Esophagus squamous epithelium (tissue), 5 donors: ENCODE measurements around the gene XK. TPM values are rescaled to one million over a fixed set of nuclear protein-coding genes. Genes with fewer than 3 reads are reported as not detected.

Source experiments
- DNase-seq: peaks from one replicate; lab custom pipeline; 2025; lab: John Stamatoyannopoulos, UW
- H3K27ac ChIP-seq, 4 donors: fragments of 200-600 bp; sonication (generic); one replicate each; pipeline ENCODE4 v1.5.1; 2016 to 2019; ENCODE audit warnings: mild to moderate bottlenecking in 1 of 4
- H3K27me3 ChIP-seq, 4 donors: fragments of 200-600 bp; sonication (generic); 1 replicate in 3 of 4; 2 replicates in 1 of 4; pipeline versions ENCODE4 v1.5.1 to v1.6.0; 2017 to 2021; ENCODE audit warnings: antibody characterized with exemption in 1 of 4
- H3K36me3 ChIP-seq, 3 donors: fragments of 200-600 bp; sonication (generic); one replicate each; pipeline ENCODE4 v1.5.1; 2016 to 2019
- H3K4me1 ChIP-seq, 3 donors: fragments of 200-600 bp; sonication (generic); one replicate each; pipeline ENCODE4 v1.5.1; 2017 to 2019
- H3K4me3 ChIP-seq, 4 donors: fragments of 200-600 bp; sonication (generic); 1 replicate in 3 of 4; 2 replicates in 1 of 4; pipeline ENCODE4 v1.5.1; 2016 to 2019; ENCODE audit warnings: mild to moderate bottlenecking in 2 of 4, moderate library complexity in 1 of 4
- H3K9me3 ChIP-seq, 3 donors: fragments of 200-600 bp; sonication (generic); one replicate each; pipeline ENCODE4 v1.5.1; 2016 to 2019
- POLR2A ChIP-seq, 4 donors: fragments of 450-650 bp; IDR thresholded peaks; one replicate each; pipeline ENCODE4 v1.6.1; 2017; ENCODE audit warnings: antibody characterized with exemption in 4 of 4, mild to moderate bottlenecking in 4 of 4, moderate library complexity in 3 of 4
- whole genome bisulfite sequencing, 2 donors: methylation state at CpG; one replicate each; pipeline ENCODE4 v1.1.5; 2018; 5-methylcytosine and 5-hydroxymethylcytosine counted together
- intact Hi-C: fragments of 100-400 bp; cut with DNase I; formaldehyde crosslinking; loops from one replicate; pipeline ENCODE4 v1.15.0; 2022
- total RNA-seq, 4 donors: library from RNA; depleted of rRNA; stranded (reverse); fragments of >200 nt; gene quantifications; one replicate each; pipeline ENCODE4 v1.1.0, GENCODE V29; 2016
- TF ChIP-seq, protein P1 (sequence below), 6 experiments: fragments of 450-650 bp in 4 of 6; fragments of 200-600 bp in 2 of 6; sonication (generic) in 2 of 6; IDR thresholded peaks; one replicate each; pipeline ENCODE4 v1.5.1; 2016 to 2019; ENCODE audit warnings: antibody characterized with exemption in 6 of 6, mild to moderate bottlenecking in 4 of 6, moderate library complexity in 4 of 6
- donor health status: DM: yes; HTN: yes; CAD: no.

The XK gene
- total RNA-seq, 4 donors from 2014 or later, result 2.2 to 3.1 (median 2.7) TPM

- Histone ChIP-seq H3K36me3 (no peaks in the 10 kb centered on the region), H3K27me3 (no peaks in the 10 kb centered on the region), H3K27ac (no peak overlapping the region), H3K4me1 (peaks cover 0 to 7% (median 0%) of the 10 kb centered on the region in 3 donors), H3K9me3 (no peaks in the 10 kb centered on the region), H3K4me3 (no peak overlapping the region)
- no peak for DNase-seq
- TF ChIP-seq, protein P1, sequence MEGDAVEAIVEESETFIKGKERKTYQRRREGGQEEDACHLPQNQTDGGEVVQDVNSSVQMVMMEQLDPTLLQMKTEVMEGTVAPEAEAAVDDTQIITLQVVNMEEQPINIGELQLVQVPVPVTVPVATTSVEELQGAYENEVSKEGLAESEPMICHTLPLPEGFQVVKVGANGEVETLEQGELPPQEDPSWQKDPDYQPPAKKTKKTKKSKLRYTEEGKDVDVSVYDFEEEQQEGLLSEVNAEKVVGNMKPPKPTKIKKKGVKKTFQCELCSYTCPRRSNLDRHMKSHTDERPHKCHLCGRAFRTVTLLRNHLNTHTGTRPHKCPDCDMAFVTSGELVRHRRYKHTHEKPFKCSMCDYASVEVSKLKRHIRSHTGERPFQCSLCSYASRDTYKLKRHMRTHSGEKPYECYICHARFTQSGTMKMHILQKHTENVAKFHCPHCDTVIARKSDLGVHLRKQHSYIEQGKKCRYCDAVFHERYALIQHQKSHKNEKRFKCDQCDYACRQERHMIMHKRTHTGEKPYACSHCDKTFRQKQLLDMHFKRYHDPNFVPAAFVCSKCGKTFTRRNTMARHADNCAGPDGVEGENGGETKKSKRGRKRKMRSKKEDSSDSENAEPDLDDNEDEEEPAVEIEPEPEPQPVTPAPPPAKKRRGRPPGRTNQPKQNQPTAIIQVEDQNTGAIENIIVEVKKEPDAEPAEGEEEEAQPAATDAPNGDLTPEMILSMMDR (IDR thresholded peaks at IDR 0.05), result no peak
- TF ChIP-seq POLR2A (IDR thresholded peaks at IDR 0.05), result no peak
- intact Hi-C loops, result no loop called here
- 59 to 100% methylated on average over 1 of the region's 1 CpG for WGBS, 2 donors
Observed at GRCh38 chrX:37653397-37654085, 32.0 kb upstream of the XK start.

DNA sequence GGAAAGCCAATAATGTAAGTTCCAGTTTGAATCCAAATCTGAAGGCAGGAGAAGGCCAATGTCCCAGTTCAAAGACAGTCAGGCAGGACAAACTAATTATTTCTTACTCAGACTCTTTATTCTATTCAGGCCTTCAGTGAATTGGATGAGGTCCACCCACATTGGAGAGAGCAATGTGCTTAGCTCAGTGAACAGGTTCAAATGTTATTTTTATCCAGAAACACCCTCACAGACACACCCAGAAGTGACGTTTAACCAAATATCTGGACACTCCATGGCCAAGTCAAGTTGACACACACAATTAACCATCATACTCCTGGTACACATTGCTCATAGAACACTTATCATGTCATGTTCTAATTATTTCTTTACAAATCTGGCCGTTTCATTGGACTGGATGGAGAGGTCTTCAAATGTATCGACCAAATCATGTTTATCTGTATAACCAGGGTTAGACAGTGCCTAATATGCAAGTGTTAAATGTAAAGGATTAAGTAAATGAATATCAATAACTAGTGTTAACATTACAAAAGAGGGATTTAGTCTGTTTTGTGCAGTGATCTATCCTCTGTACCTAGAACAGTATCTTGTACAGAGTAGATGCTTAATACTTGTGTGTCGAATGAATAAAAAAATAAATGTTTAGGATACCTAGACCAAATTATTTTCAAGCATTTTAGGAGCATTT is 27.1 kb upstream of the XK start:
- intact Hi-C loops, result no loop called here
- 65 to 73% methylated on average over 4 of the region's 4 CpGs for WGBS, 2 donors
- no peak for DNase-seq
- TF ChIP-seq, protein P1 (IDR thresholded peaks at IDR 0.05), result no peak
- no peak for TF ChIP-seq POLR2A (IDR thresholded peaks at IDR 0.05)
- Histone ChIP-seq H3K27me3 (no peaks in the 10 kb centered on the region), H3K9me3 (no peaks in the 10 kb centered on the region), H3K27ac (no peak overlapping the region), H3K4me1 (no peaks in the 10 kb centered on the region), H3K36me3 (no peaks in the 10 kb centered on the region), H3K4me3 (no peak overlapping the region)

GRCh38 chrX:37659047-37659446 is 26.5 kb upstream of the XK start:
- Histone ChIP-seq H3K4me1 (no peaks in the 10 kb centered on the region), H3K27me3 (no peaks in the 10 kb centered on the region), H3K9me3 (no peaks in the 10 kb centered on the region), H3K36me3 (no peaks in the 10 kb centered on the region), H3K4me3 (no peak overlapping the region), H3K27ac (no peak overlapping the region)
- intact Hi-C loops, result no loop called here
- TF ChIP-seq, protein P1 (IDR thresholded peaks at IDR 0.05), result no peak
- TF ChIP-seq POLR2A (IDR thresholded peaks at IDR 0.05), result no peak
- DNase-seq, result no peak
- WGBS, 2 donors, result 69 to 88% methylated on average over 1 of the region's 1 CpG

DNA sequence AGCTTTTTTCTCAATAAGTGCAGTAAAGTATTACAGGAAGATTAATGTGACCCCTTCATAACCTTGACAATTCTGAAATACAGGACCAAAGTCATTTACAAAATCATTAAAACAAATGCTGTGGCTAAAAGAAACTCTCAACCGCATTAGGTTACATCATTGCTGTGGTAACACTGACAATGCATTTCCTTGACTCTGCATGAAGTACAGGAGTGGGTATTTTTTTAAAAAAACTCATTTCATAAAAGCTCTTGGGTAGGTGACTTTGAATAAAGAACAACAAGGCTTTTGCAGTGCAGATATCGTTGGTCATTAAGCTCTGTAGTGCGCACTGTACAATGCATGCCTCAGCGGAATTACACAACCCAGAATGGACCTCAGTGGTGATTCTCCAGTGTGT is 23.4 kb upstream of the XK start:
- no peak for DNase-seq
- Histone ChIP-seq H3K36me3 (no peaks in the 10 kb centered on the region), H3K27me3 (no peaks in the 10 kb centered on the region), H3K4me1 (no peaks in the 10 kb centered on the region), H3K9me3 (no peaks in the 10 kb centered on the region), H3K4me3 (no peak overlapping the region), H3K27ac (no peak overlapping the region)
- 85 to 91% methylated on average over 4 of the region's 4 CpGs for WGBS, 2 donors
- no peak for TF ChIP-seq POLR2A (IDR thresholded peaks at IDR 0.05)
- TF ChIP-seq, protein P1 (IDR thresholded peaks at IDR 0.05), result no peak
- intact Hi-C loops, result no loop called here

DNA sequence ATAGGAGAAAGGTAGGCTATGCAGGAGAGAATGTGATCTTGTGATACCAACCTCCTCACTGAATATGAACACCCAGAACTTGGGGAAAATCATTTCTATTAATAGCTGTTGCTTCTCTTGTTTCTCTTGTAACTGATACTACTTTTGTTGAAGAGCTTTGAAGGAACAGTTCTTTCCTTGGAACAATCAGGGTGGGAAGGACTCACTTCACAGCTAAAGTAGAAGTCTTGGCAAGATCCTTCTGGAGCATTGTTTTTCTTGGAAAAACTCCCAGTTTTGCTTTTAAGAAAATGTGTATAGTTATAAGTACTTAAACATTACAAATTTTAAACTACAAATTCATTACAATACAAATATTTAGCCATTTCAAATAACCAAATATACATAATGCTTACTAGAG is 19.1 kb upstream of the XK start:
- Histone ChIP-seq H3K9me3 (no peaks in the 10 kb centered on the region), H3K36me3 (no peaks in the 10 kb centered on the region), H3K27ac (no peak overlapping the region), H3K27me3 (no peaks in the 10 kb centered on the region), H3K4me1 (no peaks in the 10 kb centered on the region), H3K4me3 (no peak overlapping the region)
- TF ChIP-seq, protein P1 (IDR thresholded peaks at IDR 0.05), result no peak
- no peak for TF ChIP-seq POLR2A (IDR thresholded peaks at IDR 0.05)
- DNase-seq, result no peak
- intact Hi-C loops, result no loop called here
